Neural progenitor cell (in vitro differentiated cells): ENCODE data around the gene MAPK9.

Experiments used
- EZH2 ChIP-seq: fragments of 200-600 bp; sonication (generic); IDR thresholded peaks from 2 replicates; pipeline ENCODE4 v1.6.1; 2017; ENCODE audit warnings: antibody characterized with exemption, mild to moderate bottlenecking, moderate library complexity
- EZH2phosphoT487 ChIP-seq: fragments of 200-600 bp; sonication (generic); IDR thresholded peaks from 2 replicates; pipeline ENCODE4 v1.6.1; 2017; ENCODE audit warnings: antibody characterized with exemption
- TF ChIP-seq, protein P1 (sequence below): fragments of 200-600 bp; sonication (generic); IDR thresholded peaks from 2 replicates; pipeline ENCODE4 v1.5.1; 2017; ENCODE audit warnings: antibody characterized with exemption, mild to moderate bottlenecking

DNA sequence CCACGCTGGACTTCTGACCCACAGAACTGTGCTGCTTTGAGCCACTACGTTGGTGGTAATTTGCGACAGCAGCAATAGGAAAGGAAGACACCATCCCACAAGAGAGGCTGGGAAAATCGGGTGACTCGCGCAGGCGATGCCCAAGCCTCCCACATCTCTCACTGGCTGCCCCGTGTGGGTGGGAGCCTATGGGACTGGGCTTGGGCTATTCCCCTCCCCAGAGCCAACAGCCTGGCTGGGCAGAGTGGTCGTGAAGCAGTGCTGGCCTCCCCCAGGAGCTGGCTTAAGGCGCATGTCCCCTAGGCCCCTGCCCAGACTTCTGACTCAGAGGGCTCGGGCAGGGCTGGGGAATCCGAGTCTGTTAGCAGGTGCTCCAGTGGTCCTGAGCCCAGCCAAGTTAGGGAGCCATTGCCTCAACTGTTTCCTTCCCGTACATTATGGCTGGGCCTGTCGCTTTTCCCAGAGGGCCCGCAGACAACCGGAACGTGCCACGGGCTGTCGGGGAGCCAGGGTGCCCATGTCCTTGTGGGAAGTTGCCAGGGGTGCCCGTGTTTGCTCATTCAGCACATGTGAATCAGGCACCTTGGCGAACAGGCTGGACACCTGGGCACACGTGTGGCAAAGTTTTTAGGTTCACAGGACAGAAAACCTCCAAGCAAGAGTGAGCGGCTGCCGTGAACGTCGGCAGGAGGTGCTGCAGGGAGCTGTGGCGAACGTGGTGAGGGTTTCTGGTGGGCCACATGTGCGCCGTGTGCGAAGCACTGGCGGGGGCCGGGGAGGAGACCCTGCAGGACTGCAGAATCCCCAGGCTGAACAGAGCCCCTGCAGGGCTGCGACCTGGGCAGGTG is 75.9 kb downstream of the MAPK9 start:
- TF ChIP-seq, protein P1, sequence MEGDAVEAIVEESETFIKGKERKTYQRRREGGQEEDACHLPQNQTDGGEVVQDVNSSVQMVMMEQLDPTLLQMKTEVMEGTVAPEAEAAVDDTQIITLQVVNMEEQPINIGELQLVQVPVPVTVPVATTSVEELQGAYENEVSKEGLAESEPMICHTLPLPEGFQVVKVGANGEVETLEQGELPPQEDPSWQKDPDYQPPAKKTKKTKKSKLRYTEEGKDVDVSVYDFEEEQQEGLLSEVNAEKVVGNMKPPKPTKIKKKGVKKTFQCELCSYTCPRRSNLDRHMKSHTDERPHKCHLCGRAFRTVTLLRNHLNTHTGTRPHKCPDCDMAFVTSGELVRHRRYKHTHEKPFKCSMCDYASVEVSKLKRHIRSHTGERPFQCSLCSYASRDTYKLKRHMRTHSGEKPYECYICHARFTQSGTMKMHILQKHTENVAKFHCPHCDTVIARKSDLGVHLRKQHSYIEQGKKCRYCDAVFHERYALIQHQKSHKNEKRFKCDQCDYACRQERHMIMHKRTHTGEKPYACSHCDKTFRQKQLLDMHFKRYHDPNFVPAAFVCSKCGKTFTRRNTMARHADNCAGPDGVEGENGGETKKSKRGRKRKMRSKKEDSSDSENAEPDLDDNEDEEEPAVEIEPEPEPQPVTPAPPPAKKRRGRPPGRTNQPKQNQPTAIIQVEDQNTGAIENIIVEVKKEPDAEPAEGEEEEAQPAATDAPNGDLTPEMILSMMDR = no peak
- TF ChIP-seq EZH2phosphoT487 (no peak), EZH2 (no peak)
